Panc1 (cell line): Measurements from ENCODE around the gene AAK1. TPM values are rescaled to one million over a fixed set of nuclear protein-coding genes. Genes with fewer than 3 reads are reported as not detected.

Source experiments
- ATAC-seq: fragments of 200-7000 bp; cut with Tn5 transposase; 2 replicates; pipeline ENCODE4 v1.9.1; 2020; ENCODE audit warnings: mild to moderate bottlenecking, moderate library complexity
- BruUV-seq: library from RNA; stranded (reverse); fragments of 400-500 nt; replicated peaks from 2 replicates; lab custom pipeline; 2021; lab: Mats Ljungman, UMichigan
- CTCF ChIA-PET: fragments of 300-600 bp; sonication (Branson Sonifier 250); formaldehyde crosslinking; loops from one replicate; lab custom pipeline; 2022; ENCODE audit warnings: antibody characterized with exemption; lab: Charles Lee
- POLR2A ChIA-PET: fragments of 300-600 bp; sonication (Branson Sonifier 250); formaldehyde crosslinking; loops from one replicate; lab custom pipeline; 2022; ENCODE audit warnings: antibody characterized with exemption; lab: Charles Lee
- DNase-seq: peaks from one replicate; pipeline ENCODE4 v3.0.0-alpha.2; 2010; ENCODE audit warnings: low read depth, low spot score
- H3K27ac ChIP-seq: 2 replicates; pipeline ENCODE4 v1.5.1; 2011; ENCODE audit warnings: mild to moderate bottlenecking, low read length, inconsistent platforms
- H3K27me3 ChIP-seq: fragments of 200-500 bp; sonication (Bioruptor generic); 2 replicates; pipeline ENCODE4 v1.6.0; 2014; ENCODE audit warnings: low read length, inconsistent platforms; ENCODE audit not compliant: control insufficient read depth, insufficient read depth
- H3K36me3 ChIP-seq: fragments of 200-500 bp; sonication (Bioruptor generic); 2 replicates; pipeline ENCODE4 v1.5.1; 2014; ENCODE audit warnings: inconsistent platforms, mild to moderate bottlenecking, low read length, moderate library complexity; ENCODE audit not compliant: control insufficient read depth, insufficient read depth
- H3K4me1 ChIP-seq: 2 replicates; pipeline ENCODE4 v1.5.1; 2011; ENCODE audit warnings: inconsistent platforms, mild to moderate bottlenecking, low read length, moderate library complexity; ENCODE audit not compliant: control insufficient read depth, insufficient read depth
- H3K4me3 ChIP-seq, 2 experiments: 2 replicates each; pipeline ENCODE4 v1.5.1; 2011 to 2012; ENCODE audit warnings: low read depth in 2 of 2, low read length in 2 of 2, mild to moderate bottlenecking in 2 of 2, inconsistent platforms in 1 of 2, moderate library complexity in 1 of 2
- H3K9me3 ChIP-seq: fragments of 200-500 bp; sonication (Bioruptor generic); 2 replicates; pipeline ENCODE4 v1.5.1; 2014; ENCODE audit warnings: low read depth, mild to moderate bottlenecking, inconsistent platforms, low read length, moderate library complexity; ENCODE audit not compliant: control insufficient read depth, insufficient read depth
- CTCF ChIP-seq: fragments of 450-650 bp; IDR thresholded peaks from 2 replicates; pipeline ENCODE4 v1.5.1; 2017; ENCODE audit warnings: mild to moderate bottlenecking
- POLR2AphosphoS5 ChIP-seq: IDR thresholded peaks from 2 replicates; pipeline ENCODE4 v1.6.1; 2012; ENCODE audit warnings: mild to moderate bottlenecking, low read depth, low read length, moderate library complexity
- REST ChIP-seq, 2 experiments: IDR thresholded peaks; 2 replicates each; pipeline ENCODE4 v1.6.1; 2011 to 2012; ENCODE audit warnings: low read depth in 2 of 2, control low read depth in 1 of 2, low read length in 1 of 2, mild to moderate bottlenecking in 1 of 2, moderate library complexity in 1 of 2; ENCODE audit not compliant: insufficient read depth in 1 of 2
- SIN3A ChIP-seq: IDR thresholded peaks from 2 replicates; pipeline ENCODE4 v1.6.1; 2012; ENCODE audit warnings: low read depth, mild to moderate bottlenecking, low read length, moderate library complexity, borderline replicate concordance; ENCODE audit not compliant: insufficient read depth
- TCF7L2 ChIP-seq: IDR thresholded peaks from 2 replicates; pipeline ENCODE4 v1.6.1; 2011; ENCODE audit warnings: mild to moderate bottlenecking, low read depth, low read length, inconsistent platforms
- in situ Hi-C: cut with HindIII; loops from 2 replicates; pipeline ENCODE4 v1.10.0; 2016; ENCODE audit warnings: low sequenced_read_pairs, low pct_unique_long_range_greater_than_20kb
- intact Hi-C: fragments of 100-400 bp; cut with micrococcal nuclease; formaldehyde crosslinking; loops from one replicate; pipeline ENCODE4 v1.10.0; 2022; ENCODE audit not compliant: unreplicated experiment
- total RNA-seq: library from RNA; stranded (reverse); gene quantifications from one replicate; pipeline ENCODE4 v1.2.1, GENCODE V29; 2021; ENCODE audit not compliant: unreplicated experiment

The AAK1 gene
- total RNA-seq, 1 experiment from 2014 or later: 123 TPM

GRCh38 chr2:69493268-69493667 lies 150.3 kb downstream of the AAK1 start:
- TF ChIP-seq CTCF (no peak), REST (IDR thresholded peaks at IDR 0.05; ENCODE audit: insufficient read depth in 1 of 2, low read depth in 2 of 2, low read length in 1 of 2) (no peak), TCF7L2 (no peak), SIN3A (no peak), POLR2AphosphoS5 (no peak)
- H3K4me3 ChIP-seq: no peak overlapping the region
- in situ Hi-C loops (no loop called here), intact Hi-C loops (no loop called here)
- no peaks in the 10 kb centered on the region for H3K9me3 ChIP-seq
- DNase-seq (no peak), ATAC-seq (0 out of 2 replicates have a peak, but pooled peaks have one; percentile 42)
- H3K36me3 ChIP-seq: no peaks in the 10 kb centered on the region; the same call in 1 of the 2 replicates
- ChIA-PET CTCF (interaction anchor here (0.5 kb wide), 1 partner anchor 70 kb away, joined by 6 read pairs; no protein-coding TSS in a partner anchor), POLR2A (no interaction called here)
- no peaks in the 10 kb centered on the region for H3K4me1 ChIP-seq
- H3K27ac ChIP-seq: no peak overlapping the region
- H3K27me3 ChIP-seq: no peaks in the 10 kb centered on the region
- BruUV-seq: no TSS peak

GRCh38 chr2:69491864-69492263 lies 151.7 kb downstream of the AAK1 start:
- POLR2A ChIA-PET: no interaction called here
- BruUV-seq: no TSS peak
- no peaks in the 10 kb centered on the region for H3K4me1 ChIP-seq
- H3K27ac ChIP-seq: no peak overlapping the region
- no peak for TF ChIP-seq SIN3A
- TF ChIP-seq REST (IDR thresholded peaks at IDR 0.05; ENCODE audit: insufficient read depth in 1 of 2, low read depth in 2 of 2, low read length in 1 of 2): no peak
- no peak for TF ChIP-seq POLR2AphosphoS5
- no peak for TF ChIP-seq TCF7L2
- no peak for TF ChIP-seq CTCF
- H3K9me3 ChIP-seq: no peaks in the 10 kb centered on the region
- no peaks in the 10 kb centered on the region; the same call in 1 of the 2 replicates for H3K36me3 ChIP-seq
- ATAC-seq (no peak), DNase-seq (no peak)
- no peak overlapping the region for H3K4me3 ChIP-seq
- H3K27me3 ChIP-seq: no peaks in the 10 kb centered on the region
- in situ Hi-C loops: no loop called here
- CTCF ChIA-PET: no interaction called here
- intact Hi-C loops: no loop called here
